Embryonic facial prominence (tissue), 1 donor: ENCODE measurements around the gene STRIP2.
"Not testable (repeated sequence)": the region's sequence is repeated elsewhere in the genome, so short reads cannot be mapped to it uniquely, and the experiment has no call there.

Source experiments
- DNase-seq: peaks from one replicate; pipeline ENCODE4 v3.0.0-alpha.2; 2016; ENCODE audit errors: extremely low spot score

STRIP2 gene, protein sequence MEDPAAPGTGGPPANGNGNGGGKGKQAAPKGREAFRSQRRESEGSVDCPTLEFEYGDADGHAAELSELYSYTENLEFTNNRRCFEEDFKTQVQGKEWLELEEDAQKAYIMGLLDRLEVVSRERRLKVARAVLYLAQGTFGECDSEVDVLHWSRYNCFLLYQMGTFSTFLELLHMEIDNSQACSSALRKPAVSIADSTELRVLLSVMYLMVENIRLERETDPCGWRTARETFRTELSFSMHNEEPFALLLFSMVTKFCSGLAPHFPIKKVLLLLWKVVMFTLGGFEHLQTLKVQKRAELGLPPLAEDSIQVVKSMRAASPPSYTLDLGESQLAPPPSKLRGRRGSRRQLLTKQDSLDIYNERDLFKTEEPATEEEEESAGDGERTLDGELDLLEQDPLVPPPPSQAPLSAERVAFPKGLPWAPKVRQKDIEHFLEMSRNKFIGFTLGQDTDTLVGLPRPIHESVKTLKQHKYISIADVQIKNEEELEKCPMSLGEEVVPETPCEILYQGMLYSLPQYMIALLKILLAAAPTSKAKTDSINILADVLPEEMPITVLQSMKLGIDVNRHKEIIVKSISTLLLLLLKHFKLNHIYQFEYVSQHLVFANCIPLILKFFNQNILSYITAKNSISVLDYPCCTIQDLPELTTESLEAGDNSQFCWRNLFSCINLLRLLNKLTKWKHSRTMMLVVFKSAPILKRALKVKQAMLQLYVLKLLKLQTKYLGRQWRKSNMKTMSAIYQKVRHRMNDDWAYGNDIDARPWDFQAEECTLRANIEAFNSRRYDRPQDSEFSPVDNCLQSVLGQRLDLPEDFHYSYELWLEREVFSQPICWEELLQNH

DNA sequence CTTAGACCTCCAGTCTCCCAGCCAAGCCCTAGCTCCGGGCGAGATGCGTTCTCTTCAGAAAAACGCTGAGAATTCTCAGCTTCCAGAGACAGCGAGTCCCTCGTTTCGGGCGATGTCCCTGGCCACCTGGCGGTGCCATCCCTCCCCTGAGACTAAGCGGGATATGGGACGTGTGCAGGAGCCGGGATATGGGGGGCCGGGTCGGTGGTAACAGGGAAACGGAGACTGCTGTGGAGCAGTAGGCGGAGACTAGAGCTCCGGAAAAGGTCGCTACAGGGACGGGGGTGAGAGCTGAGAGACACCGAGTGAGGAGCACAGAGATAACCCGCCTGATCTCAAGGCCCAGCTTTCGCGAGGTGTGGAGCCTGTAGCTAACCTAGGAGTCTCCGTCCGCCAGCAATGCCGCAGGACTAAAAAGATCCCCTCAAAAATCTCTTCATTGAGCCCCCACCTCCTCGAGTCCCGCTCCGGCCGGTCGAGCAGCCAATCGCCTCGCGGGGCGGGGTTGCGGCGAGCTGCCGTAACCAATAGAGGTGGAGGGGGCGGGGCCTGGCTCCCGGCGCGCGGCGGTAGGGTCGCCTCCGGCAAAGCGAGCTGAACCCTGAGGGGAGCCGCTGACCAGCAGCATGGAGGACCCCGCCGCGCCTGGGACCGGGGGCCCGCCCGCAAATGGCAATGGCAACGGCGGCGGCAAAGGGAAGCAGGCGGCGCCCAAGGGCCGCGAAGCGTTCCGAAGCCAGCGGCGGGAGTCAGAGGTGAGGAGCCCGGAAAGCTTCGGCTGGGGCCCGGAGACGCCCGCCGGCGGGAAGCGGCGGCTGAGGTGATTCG is at the start of gene STRIP2:
Gene STRIP2 (plus strand): TSS at position 586 of the 828 bp plus-strand sequence. CDS start 41 bp downstream, at position 627.
- no peak for DNase-seq

DNA sequence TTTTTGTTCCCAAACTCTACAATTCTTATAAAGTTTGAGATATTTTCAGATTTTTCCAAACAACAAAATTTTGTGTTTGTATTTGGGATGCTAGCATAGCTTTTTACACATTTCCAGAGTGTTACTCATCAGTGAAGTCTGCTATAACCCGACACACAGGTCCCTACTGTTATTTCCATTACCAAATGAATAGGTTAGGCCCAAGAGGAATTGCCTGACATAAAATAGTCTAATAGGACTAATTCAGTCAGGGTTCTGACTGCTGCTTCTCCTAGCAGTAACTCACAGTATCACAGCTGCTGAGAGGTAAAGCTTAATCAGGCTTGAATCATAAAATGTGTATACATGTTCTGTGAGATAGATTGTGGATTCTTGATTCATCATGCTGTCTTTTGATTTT is 49.1 kb upstream of the STRIP2 start:
- DNase-seq = no peak

DNA sequence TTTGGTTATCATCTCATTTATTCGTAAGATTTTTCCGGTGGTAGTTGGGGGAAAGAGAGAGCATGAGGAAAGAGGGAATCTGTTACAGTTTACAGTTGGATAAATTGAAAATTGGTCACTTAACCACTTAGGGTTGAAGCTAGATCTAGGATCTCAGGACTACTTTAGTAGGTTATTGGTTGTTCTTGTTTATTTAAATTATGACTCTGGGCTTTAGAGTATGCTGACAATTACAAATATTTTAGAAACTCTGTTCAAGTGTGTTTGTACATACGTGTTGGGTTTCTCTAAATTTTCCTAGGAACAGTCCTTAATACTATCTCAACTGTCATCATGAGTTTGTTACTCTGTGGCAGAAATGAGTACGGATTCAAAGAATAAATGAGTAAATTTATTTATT is 48.6 kb upstream of the STRIP2 start:
- DNase-seq = no peak

DNA sequence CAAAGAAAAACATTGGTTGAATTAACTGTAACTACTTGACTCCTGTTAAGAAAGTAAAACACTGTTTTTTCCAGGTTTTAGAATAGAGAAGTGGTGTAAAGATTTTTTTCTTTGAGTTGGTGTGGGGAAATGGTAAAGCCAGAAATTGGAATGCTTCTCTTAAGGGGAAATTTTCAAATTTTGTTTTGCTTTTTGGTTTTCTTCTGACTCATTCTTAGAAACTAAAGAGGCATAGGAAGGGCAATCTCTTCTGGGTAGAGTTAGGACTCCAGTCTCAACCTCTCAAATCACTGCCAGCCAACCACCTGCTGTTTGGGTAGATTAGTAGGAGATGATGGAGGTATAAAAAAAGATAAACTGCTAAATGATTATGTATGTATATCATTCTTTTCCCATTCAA is 47.7 kb upstream of the STRIP2 start:
- no peak for DNase-seq

DNA sequence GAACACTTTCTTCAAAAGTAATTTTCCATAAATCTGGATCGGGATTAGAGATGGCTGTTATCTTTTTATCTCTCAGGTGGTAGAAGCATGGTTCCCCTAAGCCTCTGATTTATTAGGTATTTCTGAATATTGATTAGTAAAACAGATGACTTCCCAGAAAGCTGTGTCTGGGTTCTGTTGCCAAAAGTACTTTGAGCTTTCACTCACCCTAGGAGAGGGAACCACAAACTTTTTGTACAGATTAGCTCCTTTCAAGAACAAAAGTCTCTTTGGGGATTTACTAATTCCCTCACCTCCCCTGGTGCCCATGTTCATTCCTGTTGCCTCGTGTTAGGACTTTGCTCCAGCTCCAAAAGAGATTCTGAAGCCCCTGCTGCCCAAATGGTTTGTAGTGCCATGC is 46.7 kb upstream of the STRIP2 start:
- DNase-seq = no peak

DNA sequence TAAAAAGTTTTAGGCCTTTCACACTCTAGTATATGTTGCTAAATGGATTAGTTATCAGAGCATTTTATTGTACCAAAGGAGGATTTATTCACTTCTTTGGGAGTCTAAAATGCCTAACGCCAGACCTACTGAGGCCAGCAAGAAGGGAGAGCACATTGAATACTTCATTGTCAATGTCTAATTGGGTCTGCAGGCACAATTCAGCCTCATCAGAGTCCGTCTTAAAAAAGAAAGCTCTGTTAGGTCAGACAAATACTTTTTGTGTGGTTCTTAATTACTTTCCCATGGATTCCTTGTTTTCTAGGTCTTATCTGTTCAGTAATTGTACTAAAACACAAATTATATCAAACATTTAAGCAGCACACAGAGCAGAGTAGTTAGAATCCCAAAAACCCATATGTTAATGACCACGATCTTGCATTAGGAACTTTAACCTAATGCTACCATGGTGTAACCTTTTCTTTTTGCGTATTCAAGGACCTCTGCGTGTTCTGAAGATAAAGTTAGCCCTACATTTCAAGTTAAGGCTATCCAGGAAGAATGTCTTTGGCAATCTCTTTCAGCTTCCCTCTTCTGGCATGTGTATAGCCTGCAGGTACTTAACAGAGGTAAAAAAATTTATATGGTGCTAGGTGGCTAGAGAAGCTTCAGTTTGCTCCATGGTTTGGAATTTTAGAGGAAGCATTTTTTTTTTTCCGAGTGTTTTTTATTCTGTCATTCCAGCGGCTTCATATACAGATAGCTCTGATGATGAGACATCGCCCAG is 45.7 kb upstream of the STRIP2 start:
- no peak for DNase-seq

DNA sequence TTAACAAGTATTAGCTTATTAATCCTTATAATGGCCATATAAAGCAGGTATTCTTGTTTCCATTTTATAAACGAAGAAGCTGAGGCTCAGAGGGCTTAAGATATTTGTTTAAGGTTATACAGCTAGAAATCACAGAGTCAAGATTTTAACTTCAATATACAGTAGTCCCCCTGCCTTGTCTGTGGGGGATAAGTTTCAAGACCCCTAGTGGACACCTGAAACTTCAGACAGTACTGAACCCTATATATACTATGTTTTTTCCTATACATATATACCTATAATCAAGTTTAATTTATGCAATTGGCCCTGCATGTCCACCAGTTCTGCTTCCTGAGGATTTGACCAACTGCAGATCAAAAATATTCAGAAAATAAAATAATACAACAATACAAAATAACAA is 44.4 kb upstream of the STRIP2 start:
- DNase-seq = no peak

DNA sequence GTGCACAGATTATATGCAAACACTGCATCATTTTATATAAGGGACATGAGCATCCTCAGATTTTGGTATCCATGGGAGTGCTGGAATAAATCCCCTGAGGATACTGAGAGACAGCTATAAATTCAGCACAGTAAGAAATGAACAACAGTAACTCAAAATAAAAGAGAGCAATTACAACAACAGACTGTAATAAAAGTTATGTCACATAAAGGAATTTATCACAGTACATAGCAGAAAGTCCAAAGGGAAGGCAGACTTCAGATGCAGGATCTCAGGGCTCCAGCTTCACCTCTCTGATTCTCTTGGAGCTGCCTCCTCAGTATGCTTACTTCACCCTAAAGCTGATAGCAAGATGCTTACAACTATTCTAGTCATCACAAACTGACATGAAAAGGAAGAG is 43.9 kb upstream of the STRIP2 start:
- DNase-seq = no peak

DNA sequence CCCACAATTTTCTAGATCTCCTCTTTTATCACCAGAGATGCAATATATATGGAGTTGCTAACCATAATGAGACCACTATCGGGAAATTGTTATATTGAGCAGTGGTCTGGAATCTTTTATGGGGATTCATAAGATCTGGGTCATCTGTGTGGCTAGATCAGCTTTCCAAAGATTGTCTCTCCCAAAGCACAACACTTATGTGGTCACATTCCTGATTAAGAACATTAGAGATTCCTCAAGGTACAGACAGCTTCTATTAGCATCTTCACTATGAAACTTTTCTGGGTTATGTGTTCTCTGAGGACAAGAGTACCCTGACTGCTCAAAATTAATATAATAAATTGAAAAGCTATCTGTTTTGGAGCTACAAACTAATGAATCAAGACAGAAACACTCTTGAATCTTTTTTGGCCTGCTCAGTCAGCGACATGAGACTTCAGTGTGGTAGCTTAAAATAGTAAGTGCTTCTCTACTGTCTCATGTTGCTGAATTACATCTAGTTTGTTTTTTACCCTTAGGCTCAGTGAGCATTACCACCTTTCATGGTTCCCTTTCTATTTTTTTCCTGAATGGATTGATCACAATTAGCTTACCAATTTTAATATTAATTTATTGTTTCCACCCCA is 42.6 kb upstream of the STRIP2 start:
- DNase-seq = no peak

DNA sequence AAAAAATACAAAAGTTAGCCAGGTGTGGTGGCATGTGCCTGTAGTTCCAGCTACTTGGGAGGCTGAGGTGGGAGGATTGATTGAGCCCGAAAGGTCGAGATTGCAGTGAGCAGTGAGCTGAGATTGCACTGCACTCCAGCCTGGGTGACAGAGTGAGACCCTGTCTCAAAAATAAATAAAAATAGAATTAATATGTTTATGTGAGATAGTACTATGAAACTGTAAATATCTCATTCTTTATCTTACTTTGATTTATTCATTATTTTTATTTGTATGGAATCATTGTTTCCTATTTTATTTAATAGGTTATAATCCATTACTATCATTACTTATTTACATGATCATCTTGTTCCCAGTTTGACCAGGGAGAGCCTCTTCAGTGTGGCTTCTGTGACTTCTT is 41.0 kb upstream of the STRIP2 start:
- DNase-seq = no peak

DNA sequence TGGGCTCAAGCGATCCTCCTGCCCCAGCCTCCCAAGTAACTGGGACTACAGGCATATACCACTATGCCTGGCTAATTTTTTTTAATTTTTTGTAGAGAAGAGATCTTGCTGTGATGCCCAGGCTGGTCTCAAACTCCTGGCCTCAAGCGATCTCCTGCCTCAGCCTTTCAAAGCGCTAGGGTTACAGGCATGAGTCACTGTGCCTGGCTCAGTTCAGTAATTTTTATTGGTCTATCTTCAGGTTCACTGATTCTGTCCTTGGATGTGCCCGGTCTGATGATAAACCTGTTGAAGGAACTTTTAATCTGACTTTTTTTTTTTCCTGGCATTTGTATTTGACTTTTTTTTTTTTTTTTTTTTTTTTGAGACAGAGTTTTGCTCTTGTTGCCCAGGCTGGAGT is 40.1 kb upstream of the STRIP2 start:
- no peak for DNase-seq

DNA sequence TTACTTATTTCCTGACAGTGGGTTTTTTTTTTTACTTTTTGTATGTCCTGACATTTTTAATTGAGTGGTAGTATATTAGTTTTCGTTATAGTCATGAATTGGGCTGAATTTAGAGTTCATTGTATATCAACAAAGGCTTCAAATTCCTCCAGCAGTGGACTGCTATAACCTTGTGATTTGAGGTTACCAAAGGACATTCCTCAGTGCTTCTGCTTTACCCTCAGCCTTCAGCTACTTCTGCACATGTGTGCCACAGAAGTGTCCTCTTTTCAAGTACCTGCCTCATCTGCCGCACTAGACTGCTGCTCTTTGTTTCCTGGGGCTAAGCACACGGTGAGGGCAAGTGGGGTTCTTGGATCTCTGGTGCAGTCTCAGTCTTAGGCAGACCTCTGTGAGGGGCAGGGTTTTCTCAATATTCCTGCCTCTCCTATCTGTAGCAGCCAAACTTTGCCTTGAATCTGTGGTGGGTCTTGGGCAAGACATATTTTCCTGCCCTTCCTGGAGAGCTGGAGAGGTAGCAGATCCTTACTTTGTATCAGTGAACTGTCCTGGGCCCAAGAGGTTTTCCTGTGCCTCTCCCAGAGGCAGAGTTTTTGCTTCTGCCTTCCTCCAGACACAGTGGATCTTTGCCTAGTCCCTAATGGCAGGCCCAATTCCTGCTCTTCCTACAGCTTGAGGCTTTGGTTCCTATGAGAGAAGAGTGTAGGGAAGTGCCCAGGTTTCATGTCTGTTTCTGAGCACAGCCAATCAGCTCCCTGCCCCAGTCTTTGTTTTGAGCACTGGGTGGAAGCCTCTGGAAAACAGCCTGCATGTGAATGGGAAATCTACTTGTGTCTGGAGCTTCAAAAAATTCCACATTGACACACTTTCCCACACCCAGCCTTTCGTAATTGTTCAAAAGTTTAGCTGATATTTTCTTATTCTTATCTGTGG is 39.0 kb upstream of the STRIP2 start:
- DNase-seq = no peak

DNA sequence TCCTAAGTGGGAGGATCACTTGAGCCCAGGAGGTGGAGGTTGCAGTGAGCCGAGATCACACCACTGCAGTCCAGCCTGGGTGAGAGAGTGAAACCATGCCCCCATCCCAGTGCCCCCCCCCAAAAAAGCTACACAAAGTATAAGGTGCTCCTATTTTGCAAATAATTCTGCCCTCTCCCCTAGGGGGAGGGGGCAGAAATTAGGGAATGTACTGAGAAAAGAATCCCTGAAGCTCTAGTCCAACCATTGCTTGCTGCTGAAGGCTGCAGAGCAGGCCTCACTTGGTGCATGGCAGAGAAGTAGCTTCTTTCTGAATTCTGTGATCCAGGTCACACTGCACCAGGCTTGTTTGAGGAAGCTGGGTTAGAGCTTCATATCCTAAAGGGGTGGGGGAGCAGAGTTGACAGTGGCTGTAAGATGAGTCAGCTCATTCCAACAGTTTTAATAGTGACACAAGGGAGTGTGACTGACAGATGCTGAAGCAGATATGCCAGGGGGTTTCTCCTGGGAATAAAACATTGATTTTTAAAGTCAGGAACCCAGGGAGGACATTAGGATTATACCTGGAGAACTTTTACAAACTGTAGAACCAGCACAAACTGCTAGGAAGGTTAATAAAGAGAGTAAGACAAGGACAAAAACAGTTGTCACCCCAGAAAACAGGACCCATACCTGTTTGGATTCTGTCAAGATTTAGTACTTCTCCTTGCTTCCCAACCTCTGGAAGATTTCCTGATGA is 32.8 kb upstream of the STRIP2 start:
- no peak for DNase-seq

DNA sequence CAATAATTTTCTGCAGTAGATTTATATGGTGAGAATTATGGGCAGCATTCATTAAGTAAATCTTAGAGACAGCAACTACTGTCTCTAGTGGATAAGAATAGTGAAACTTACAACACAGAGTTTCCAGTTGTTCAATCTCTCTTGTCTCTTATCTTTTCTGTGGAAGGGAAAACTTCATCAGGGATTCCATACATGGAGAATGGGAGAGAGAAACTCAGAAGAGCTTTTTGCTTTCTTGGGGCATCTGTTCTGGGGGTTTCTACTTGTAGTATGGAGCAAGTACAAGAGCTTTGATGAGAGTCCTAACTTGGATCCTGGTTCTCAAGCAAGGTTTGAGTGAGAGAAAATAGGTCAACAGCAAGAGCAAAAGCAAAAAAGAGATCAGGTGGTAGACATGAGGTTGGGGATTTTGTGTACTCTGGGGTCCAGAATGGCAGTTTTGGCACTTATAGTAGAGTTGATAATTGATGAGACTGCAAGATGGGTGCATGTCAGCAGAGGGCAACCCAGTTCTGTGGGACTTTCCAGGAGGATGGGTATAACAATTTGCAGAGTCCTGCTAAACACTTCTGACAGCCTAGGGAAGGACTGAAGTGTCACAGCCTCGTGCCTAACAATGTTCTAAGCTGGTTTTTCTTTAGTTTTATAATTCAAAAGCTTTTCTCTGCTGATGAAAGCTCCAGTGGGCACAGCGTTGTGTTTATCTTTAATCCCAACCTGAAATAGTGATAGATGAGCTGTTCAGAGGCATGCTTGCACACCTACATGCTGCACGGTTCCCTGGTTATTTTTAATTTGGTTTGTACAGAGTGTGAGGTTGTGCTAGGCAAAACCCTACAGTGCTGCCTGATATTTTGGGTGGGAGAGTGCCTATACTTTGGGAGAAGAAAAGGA is 32.0 kb upstream of the STRIP2 start:
- DNase-seq = no peak

DNA sequence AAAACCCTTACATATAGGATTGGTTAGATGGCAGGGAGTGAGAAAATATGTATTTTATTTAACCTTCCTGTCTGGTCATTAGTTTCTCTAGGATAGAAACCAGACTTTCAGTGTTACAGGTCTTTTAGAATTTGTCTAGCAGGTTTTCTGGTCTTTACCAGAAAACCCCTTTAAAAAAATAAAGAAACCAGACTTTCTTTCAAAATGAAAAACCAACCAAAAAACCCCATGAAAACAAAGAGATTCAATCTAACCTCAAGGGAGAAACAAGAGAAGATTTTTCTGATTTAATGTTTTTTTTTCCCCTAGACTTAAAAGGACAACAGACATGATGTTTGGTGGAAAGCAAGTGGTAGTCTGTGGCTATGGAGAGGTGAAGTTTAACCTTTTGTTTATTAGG is 28.7 kb upstream of the STRIP2 start:
- no peak for DNase-seq

DNA sequence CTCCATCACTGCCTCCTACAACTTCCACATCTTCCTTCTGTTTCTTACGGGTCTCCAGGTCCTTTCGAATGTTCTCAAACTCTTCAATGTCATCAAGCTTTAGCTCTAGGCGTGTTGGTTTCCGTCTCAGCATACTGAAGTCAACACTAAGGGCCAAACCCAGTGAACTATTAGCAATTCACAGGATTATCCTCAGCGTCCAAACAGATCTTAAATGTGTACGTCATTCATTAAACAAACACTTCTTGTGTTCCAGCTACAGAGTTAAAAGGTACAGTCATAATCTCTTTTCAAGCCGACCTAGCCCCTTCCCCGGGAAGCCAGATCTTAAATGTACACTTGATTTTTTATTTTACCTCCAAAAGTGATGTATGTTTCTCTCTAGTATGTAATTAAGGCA is 24.0 kb upstream of the STRIP2 start:
- not testable (repeated sequence) for DNase-seq

DNA sequence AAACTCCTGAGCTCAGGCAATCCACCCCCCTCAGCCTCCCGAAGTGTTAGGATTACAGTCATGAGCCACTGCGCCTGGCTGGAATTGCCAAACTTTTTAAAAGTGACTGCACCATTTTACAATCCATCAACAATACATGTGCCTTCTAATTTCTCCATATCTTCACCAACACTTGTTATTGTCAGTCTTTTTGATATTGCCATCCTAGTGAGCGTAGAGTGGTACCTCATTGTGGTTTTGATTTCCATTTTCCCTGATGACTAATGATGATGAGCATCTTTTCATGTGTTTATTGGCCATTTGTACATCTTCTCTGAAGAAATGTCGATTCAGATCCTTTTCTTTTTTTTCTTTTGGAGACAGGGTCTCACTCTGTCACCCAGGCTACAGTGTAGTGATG is 21.7 kb upstream of the STRIP2 start:
- DNase-seq = no peak

DNA sequence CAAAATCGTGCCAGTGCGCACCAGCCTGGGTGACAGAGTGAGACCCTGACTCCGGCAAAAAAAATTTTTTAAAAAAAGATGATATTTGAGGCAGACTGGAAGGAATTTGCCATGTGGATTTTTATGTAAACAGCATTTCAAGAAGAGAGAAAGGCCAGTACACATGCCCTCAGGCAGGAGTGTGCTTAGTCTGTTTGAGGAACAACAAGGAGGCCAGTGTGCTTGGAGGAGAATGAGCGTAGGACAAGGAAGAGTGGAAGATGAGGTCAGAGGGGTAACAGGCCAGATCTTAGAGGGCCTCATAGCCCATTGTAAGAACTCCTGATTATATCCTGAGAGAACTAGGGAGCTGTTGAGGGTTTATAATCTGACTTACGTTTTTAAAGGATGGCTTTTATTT is 17.2 kb upstream of the STRIP2 start:
- DNase-seq = no peak
